ENCODE results near the gene MRPS27.
A peak's percentile ranks its signal among the peaks of the same experiment; 100 is the strongest.
"Not testable (repeated sequence)": the region's sequence is repeated elsewhere in the genome, so short reads cannot be mapped to it uniquely, and the experiment has no call there.

The MRPS27 gene

GRCh38 chr5:72330712-72331111 is 10.7 kb upstream of the MRPS27 start:
- no peak for DNase-seq
- in situ Hi-C loops (cut with HindIII; ENCODE audit: low pct_ligation_motif_present, low pct_unique_long_range_greater_than_20kb, low sequenced_read_pairs), result no loop called here

DNA sequence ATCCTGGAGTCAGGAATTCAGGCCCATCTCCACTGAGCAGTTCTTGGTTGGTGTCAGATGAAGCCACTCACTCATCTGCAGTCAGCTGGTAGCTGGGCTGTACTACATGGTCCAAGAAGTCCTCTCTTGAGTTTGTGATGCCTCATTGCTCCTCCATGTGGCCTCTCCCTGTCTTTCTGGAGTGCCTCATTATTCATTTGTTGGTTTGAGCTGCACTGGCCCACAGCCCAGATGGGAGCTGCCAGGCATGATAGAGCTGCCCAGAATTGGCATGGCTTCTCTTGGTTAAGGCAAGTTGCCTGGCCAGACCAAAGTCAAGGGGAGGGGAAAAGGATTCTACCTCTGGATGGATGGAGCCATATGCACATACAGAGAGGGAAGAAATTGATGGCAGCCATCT is 8.1 kb upstream of the MRPS27 start:
- in situ Hi-C loops (cut with HindIII; ENCODE audit: low pct_ligation_motif_present, low pct_unique_long_range_greater_than_20kb, low sequenced_read_pairs), result no loop called here
- DNase-seq, result peak; percentile 94

DNA sequence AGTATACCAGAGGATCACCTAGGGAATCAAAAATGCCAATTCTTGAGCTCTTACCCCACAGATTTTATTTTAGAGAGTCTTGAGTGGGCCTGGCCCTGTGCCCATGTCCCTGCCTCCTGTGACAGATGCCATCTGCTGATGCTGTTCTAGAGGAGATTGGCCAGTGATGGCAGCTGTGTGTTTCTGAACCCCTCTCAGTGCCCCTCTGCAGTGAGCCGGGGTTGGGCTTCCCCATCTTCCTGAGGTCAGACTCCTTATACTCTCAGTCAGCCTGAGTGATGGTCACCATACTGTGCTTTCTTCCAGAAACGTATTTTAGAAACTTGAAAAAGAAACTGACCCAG is 6.2 kb upstream of the MRPS27 start:
- no peak for DNase-seq
- in situ Hi-C loops (cut with HindIII; ENCODE audit: low pct_ligation_motif_present, low pct_unique_long_range_greater_than_20kb, low sequenced_read_pairs), result no loop called here

- in situ Hi-C loops (cut with HindIII; ENCODE audit: low pct_ligation_motif_present, low pct_unique_long_range_greater_than_20kb, low sequenced_read_pairs), result no loop called here
- DNase-seq, result peak; percentile 15
Observed at GRCh38 chr5:72325566-72326305, 5.7 kb upstream of the MRPS27 start.

GRCh38 chr5:72324189-72324825 is 4.3 kb upstream of the MRPS27 start:
- peak; percentile 46 for DNase-seq
- in situ Hi-C loops (cut with HindIII; ENCODE audit: low pct_ligation_motif_present, low pct_unique_long_range_greater_than_20kb, low sequenced_read_pairs), result no loop called here

DNA sequence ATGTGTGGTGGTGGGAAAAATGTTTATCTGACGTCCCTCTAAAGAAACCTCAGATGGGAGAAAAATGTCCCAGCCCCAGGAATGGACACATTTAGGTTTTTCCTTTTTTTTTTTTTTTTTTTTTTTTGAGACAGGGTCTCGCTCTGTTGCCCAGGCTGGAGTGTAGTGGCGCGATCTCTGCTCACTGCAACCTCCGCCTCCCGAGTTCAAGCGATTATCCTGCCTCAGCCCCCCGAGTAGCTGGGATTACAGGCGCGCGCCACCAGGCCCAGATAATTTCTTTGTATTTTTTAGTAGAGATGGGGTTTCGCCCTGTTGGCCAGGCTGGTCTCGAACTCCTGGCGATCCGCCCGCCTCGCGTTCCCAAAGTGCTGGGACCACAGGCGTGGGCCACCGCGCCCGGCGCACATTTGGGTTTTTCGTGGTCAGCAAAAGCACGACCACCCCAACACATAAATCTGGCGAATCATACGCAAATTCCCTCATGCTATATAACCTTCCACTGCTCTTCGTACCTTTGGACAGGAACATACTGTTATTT is 535 bp downstream of the MRPS27 start:
- in situ Hi-C loops (cut with HindIII; ENCODE audit: low pct_ligation_motif_present, low pct_unique_long_range_greater_than_20kb, low sequenced_read_pairs); DNase-seq: not testable (repeated sequence)

GRCh38 chr5:72314571-72315172 is 5.4 kb downstream of the MRPS27 start:
- peak; percentile 74 for DNase-seq
- in situ Hi-C loops (cut with HindIII; ENCODE audit: low pct_ligation_motif_present, low pct_unique_long_range_greater_than_20kb, low sequenced_read_pairs), result no loop called here

DNA sequence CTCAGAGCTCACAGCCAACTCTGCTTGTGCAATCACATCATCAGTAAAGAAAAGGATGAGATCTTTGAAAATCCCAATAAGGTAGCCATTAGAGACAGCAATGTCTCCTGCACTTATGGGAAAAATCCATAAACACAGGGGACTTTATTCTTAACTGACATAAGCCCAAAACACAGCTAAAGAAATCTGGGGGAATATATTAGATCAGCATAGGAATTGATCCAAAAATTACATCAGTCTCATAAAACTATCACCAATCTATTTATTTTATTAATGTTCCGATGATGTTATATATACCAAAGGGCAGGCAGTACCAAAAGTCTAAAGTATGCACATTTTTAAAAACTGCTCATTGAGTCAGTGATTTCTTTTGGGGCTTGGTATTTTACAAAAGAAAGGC is 6.9 kb downstream of the MRPS27 start:
- DNase-seq, result no peak
- in situ Hi-C loops (cut with HindIII; ENCODE audit: low pct_ligation_motif_present, low pct_unique_long_range_greater_than_20kb, low sequenced_read_pairs), result no loop called here

GRCh38 chr5:72308853-72309191 is 11.2 kb downstream of the MRPS27 start:
- no peak for DNase-seq
- in situ Hi-C loops (cut with HindIII; ENCODE audit: low pct_ligation_motif_present, low pct_unique_long_range_greater_than_20kb, low sequenced_read_pairs), result no loop called here

- in situ Hi-C loops (cut with HindIII; ENCODE audit: low pct_ligation_motif_present, low pct_unique_long_range_greater_than_20kb, low sequenced_read_pairs), result no loop called here
- DNase-seq, result peak; percentile 95
Observed at GRCh38 chr5:72307968-72308852, 11.8 kb downstream of the MRPS27 start.

DNA sequence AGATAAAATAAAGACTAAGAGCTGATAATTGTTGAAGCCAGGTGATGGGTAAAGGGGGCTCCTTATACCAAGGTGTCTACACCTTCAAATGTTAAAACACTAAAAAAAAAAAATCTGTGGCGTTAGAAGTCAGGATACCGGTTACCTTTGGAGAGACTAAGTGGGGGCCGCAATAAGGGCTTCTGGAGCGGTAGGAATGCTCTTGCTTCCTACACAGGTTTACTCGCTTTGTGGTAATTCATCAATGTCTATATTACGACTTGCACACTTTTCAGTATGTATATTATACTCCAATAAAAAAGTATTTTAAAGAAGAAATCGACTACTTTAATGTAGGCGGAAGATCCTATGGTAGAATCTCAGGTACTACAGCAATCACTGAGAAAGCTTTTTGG is 12.5 kb downstream of the MRPS27 start:
- DNase-seq, result no peak
- in situ Hi-C loops (cut with HindIII; ENCODE audit: low pct_ligation_motif_present, low pct_unique_long_range_greater_than_20kb, low sequenced_read_pairs), result no loop called here

GRCh38 chr5:72305194-72306142 is 14.6 kb downstream of the MRPS27 start:
- in situ Hi-C loops (cut with HindIII; ENCODE audit: low pct_ligation_motif_present, low pct_unique_long_range_greater_than_20kb, low sequenced_read_pairs), result no loop called here
- no peak for DNase-seq

GRCh38 chr5:72302171-72302570 is 17.9 kb downstream of the MRPS27 start:
- in situ Hi-C loops (cut with HindIII; ENCODE audit: low pct_ligation_motif_present, low pct_unique_long_range_greater_than_20kb, low sequenced_read_pairs), result no loop called here

GRCh38 chr5:72301557-72301956 is 18.5 kb downstream of the MRPS27 start:
- in situ Hi-C loops (cut with HindIII; ENCODE audit: low pct_ligation_motif_present, low pct_unique_long_range_greater_than_20kb, low sequenced_read_pairs), result no loop called here

More at GRCh38 chr5:72302171-72302570, 17.9 kb downstream of the MRPS27 start:
- no peak for DNase-seq

GRCh38 chr5:72300590-72301339 is 19.3 kb downstream of the MRPS27 start:
- in situ Hi-C loops (cut with HindIII; ENCODE audit: low pct_ligation_motif_present, low pct_unique_long_range_greater_than_20kb, low sequenced_read_pairs), result no loop called here

More at GRCh38 chr5:72301557-72301956, 18.5 kb downstream of the MRPS27 start:
- no peak for DNase-seq

DNA sequence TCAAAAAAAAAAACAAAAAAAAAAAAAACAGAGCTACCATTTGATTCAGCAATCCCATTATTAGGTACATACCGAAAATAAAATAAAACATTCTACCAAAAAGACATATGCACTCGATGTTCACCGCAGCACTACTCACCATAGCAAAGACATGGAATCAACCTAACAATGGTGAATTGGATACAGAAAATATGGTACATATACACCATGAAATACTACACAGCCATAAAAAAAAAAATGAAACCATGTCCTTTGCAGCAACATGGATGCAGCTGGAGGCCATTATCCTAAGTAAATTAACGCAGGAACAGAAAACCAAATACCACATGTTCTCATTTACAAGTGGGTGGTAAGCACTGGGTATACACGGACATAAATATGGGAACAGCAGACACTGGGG is 21.3 kb downstream of the MRPS27 start:
- DNase-seq, result no peak
- in situ Hi-C loops (cut with HindIII; ENCODE audit: low pct_ligation_motif_present, low pct_unique_long_range_greater_than_20kb, low sequenced_read_pairs), result no loop called here

More at GRCh38 chr5:72300590-72301339, 19.3 kb downstream of the MRPS27 start:
- DNase-seq, result no peak

- in situ Hi-C loops (cut with HindIII; ENCODE audit: low pct_ligation_motif_present, low pct_unique_long_range_greater_than_20kb, low sequenced_read_pairs); DNase-seq: not testable (repeated sequence)
Observed at GRCh38 chr5:72298136-72298535, 21.9 kb downstream of the MRPS27 start.
